AG04449 (cell line): ENCODE measurements around the gene OR5H15.
"Not testable (repeated sequence)": the region's sequence is repeated elsewhere in the genome, so short reads cannot be mapped to it uniquely, and the experiment has no call there.

ENCODE experiments used
- CTCF ChIA-PET: fragments of 350-600 bp; formaldehyde crosslinking; extraction: SDS; loops from one replicate; lab custom pipeline; 2021; ENCODE audit warnings: antibody characterized with exemption; lab: Yijun Ruan, JAX
- POLR2A ChIA-PET: fragments of 400-600, 350-600 bp; formaldehyde crosslinking; extraction: SDS; loops from one replicate; lab custom pipeline; 2020; ENCODE audit warnings: antibody characterized with exemption, inconsistent platforms; lab: Yijun Ruan, JAX
- DNase-seq: peaks from one replicate; pipeline ENCODE4 v3.0.0-alpha.2; 2010; ENCODE audit warnings: low read depth, low spot score
- H3K4me3 ChIP-seq: 2 replicates; pipeline ENCODE4 v1.5.1; 2011; ENCODE audit warnings: low read depth, mild to moderate bottlenecking, control low read depth, low read length
- TF ChIP-seq, protein P1 (sequence below): IDR thresholded peaks from one replicate; pipeline ENCODE4 v1.5.1; 2011; ENCODE audit warnings: mild to moderate bottlenecking, moderate library complexity, low read length, control low read depth, inconsistent platforms; ENCODE audit not compliant: insufficient read depth; ENCODE audit errors: missing control alignments

The OR5H15 gene

DNA sequence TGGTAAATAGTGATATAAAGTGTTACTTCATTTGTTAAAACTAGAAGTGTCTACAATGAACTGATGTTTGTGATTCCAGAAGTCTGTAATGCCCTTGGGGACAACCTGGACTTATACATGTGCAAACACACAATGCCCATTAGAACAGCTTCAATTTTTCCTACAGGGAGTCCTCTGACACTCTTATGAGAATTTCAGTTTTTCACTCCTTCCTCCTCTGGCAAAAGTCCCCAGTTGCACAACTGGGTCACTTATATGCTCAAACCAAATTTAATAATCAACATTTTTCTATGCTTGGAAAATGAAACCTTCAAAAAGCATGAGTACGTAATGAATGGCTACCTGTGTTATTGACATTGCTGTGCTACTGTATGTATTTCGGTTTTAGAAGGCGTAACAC, at the start of gene OR5H15:
Gene OR5H15, plus strand, starts transcription at position 301 of the 400 bp plus-strand sequence. CDS start 2,004 bp downstream, outside the sequence.
- no peak for DNase-seq
- TF ChIP-seq, protein P1, sequence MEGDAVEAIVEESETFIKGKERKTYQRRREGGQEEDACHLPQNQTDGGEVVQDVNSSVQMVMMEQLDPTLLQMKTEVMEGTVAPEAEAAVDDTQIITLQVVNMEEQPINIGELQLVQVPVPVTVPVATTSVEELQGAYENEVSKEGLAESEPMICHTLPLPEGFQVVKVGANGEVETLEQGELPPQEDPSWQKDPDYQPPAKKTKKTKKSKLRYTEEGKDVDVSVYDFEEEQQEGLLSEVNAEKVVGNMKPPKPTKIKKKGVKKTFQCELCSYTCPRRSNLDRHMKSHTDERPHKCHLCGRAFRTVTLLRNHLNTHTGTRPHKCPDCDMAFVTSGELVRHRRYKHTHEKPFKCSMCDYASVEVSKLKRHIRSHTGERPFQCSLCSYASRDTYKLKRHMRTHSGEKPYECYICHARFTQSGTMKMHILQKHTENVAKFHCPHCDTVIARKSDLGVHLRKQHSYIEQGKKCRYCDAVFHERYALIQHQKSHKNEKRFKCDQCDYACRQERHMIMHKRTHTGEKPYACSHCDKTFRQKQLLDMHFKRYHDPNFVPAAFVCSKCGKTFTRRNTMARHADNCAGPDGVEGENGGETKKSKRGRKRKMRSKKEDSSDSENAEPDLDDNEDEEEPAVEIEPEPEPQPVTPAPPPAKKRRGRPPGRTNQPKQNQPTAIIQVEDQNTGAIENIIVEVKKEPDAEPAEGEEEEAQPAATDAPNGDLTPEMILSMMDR, result no peak
- POLR2A ChIA-PET, result no interaction called here
- CTCF ChIA-PET, result no interaction called here
- no peak within 1 kb of the TSS for H3K4me3 ChIP-seq

DNA sequence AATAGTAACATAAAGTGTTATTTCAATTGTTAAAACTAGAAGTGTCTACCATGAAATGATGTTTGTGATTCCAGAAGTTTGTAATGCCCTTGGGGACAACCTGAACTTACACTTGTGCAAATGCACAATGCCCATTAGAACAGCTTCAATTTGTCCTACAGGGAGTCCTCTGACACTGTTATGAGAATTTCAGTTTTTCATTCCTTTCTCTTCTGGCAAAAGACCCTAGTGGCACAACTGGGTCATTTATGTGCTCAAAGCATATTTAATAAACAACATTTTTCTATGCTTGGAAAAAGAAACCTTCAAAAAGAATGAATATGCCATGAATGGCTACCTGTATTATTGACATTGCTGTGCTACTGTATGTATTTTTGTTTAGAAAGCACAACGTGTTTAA, 36.1 kb upstream of the OR5H15 start, which contains the start of gene OR5H1:
Gene OR5H1, plus strand, starts transcription at position 301 of the 400 bp plus-strand sequence. CDS start 1,977 bp downstream, outside the sequence.
- no peak for DNase-seq
- ChIA-PET CTCF (no interaction called here), POLR2A (no interaction called here)
- TF ChIP-seq, protein P1, result no peak
- no peak within 1 kb of the TSS for H3K4me3 ChIP-seq

DNA sequence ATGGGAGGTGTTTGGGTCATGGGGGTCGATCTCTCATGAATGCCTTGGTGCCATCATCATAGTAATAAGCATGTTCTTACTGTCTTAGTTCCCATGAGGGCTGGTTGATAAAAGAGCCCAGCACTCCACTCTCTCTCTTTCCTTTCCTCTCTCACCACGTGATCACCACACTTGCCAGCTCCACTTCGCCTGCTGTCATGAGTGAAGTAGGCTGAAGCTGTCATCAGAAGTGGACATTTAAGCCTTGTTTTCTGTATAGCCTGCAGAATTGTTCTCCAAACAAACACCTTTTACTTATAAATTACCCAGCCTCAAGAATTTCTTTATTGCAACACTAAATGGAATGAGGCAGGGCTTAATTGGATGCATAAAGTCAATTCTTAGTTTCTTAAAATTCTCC, 29.9 kb upstream of the OR5H15 start:
- no peak for DNase-seq
- TF ChIP-seq, protein P1, result no peak
- no peak overlapping the region for H3K4me3 ChIP-seq
- POLR2A ChIA-PET, result no interaction called here
- CTCF ChIA-PET, result no interaction called here

DNA sequence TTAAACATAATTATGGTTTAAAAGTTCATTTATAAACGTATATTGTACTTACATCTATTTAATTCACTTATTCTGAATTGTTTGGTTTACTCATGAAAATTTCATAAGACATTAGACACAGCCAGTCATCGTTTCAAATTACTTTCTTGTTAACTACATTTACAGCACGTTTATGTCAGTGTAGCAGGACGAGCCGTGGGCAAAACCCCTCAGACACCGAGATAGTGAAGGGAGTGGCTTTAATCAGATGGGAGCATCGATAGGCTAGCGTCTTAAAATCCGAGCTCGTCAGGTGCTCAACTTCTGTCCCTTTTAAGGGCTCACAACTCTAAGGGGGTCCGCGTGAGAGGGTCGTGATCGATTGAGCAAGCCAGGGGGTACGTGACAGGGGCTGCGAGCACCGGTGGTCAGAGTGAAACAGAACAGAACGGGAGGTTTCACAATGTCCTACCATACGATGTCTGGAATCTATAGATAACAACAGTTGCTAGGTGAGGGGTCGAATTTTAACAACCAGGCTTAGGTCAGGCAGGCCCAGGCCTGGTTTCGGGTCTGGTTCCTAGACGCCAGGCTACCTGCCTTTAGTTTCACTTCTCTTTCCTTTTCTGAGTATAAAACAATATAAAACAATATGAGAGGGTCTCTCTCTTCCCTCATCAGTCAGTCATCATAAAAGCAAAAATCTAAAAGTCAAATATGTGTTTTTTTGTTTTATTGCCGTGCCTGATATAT, 28.5 kb upstream of the OR5H15 start:
- DNase-seq, POLR2A ChIA-PET, CTCF ChIA-PET, H3K4me3 ChIP-seq: not testable (repeated sequence)

DNA sequence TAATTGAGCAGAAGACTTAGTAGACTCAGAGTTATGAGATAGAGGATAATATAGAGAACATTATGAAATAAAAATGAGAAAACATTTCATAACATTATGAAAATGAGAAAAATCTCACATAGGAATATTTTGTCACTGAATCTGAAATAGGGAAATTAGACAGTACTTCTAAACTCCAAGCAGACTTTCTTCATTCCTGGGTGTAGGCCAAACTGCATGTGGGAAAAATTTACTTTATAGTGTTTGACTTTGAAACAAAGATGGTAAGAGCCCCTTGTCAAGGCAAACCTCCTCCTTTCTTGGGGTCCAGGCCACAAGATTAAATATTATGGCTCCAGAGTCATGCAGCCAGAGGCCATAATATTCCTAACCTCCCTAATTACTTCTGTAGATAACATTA, 26.0 kb upstream of the OR5H15 start:
- TF ChIP-seq, protein P1, result no peak
- ChIA-PET POLR2A (no interaction called here), CTCF (no interaction called here)
- no peak overlapping the region for H3K4me3 ChIP-seq
- no peak for DNase-seq

DNA sequence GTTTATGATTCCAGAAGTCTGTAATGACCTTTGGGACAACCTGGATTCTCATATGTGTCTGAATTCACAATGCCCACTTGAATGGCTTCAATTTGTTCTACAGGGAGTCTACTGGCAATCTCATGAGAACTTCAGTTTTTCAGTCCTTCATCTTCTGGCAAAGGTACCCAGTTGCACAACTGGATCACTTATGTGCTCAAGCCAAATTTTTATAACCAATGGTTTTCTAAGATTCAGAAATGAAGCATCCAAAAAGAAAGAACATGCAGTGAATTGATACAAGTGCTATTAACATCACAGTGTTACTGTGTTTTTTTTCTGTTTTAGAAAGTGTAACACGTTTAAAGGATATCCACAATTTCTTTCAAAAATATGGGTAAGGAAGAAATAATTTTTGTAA, 19.3 kb upstream of the OR5H15 start, which contains the start of gene OR5H14:
Gene OR5H14, plus strand, starts transcription at position 301 of the 400 bp plus-strand sequence. CDS start 1,907 bp downstream, outside the sequence.
- DNase-seq, result no peak
- H3K4me3 ChIP-seq, result no peak within 1 kb of the TSS
- ChIA-PET POLR2A (no interaction called here), CTCF (no interaction called here)
- TF ChIP-seq, protein P1, result no peak
